ENCODE measurements around the gene ST6GALNAC1. TPM values are rescaled to one million over a fixed set of nuclear protein-coding genes. Genes with fewer than 3 reads are reported as not detected.

The ST6GALNAC1 gene
- total RNA-seq, 2 experiments from 2014 or later, result 1.8 to 2.5 TPM

DNA sequence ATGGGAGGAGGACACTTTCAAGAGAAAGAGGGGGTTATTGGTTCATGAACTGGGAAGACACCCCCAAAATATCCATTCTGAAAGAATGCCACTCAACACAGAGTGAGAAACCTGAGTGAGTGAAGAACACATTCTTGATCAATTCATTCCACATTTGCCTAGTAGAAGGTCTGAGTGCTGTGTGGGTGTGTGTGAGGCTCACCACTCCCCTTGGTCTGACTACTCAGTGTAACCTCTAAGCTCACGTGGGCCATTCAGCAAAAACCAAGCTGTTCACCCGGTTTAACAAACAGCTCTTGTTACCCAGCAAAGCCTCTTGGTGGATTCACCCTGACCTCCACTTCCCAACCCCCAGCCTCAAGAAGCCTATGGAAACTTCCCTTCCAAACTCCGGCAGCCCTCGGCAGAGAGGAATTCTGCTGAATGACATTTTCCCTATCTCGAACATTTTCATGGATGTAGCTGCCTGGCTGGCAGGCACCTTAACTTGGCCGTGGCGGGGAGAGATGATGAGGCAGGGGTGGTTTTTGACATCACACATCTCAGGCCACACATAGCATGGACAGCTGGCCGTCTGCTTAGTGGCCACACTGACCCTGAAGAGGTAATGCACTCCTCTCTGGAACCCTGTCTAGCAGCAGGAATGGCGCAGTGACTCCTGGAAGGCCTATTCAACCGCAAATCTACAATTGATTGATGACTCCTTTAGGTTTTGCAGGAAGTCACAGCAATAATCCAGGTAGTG lies 11.6 kb downstream of the ST6GALNAC1 start:
- Histone ChIP-seq H3K9me3 (ENCODE audit: control insufficient read depth in 1 of 2, insufficient read depth in 1 of 2, low read length in 2 of 2) (no peaks in the 10 kb centered on the region), H3K36me3 (ENCODE audit: insufficient read depth, low read length) (peaks cover 5% of the 10 kb centered on the region), H3K4me1 (ENCODE audit: insufficient read depth, low read length) (no peaks in the 10 kb centered on the region), H3K27ac (ENCODE audit: low read depth in 1 of 2, low read length in 2 of 2) (no peak overlapping the region), H3K4me3 (ENCODE audit: low read length) (no peak overlapping the region), H3K27me3 (ENCODE audit: control insufficient read depth in 1 of 2, insufficient read depth in 2 of 2, low read length in 2 of 2) (no peaks in the 10 kb centered on the region)
- DNase-seq (no peak), ATAC-seq (ENCODE audit: poor library complexity) (no peak)
- no peak overlapping the region for H3K4me3 Mint-ChIP-seq
- intact Hi-C loops (cut with DNase I, micrococcal nuclease), result no loop called here
- CTCF ChIA-PET, result no interaction called here
- POLR2A ChIA-PET, result no interaction called here
- no peaks in the 10 kb centered on the region for H3K9me3 Mint-ChIP-seq
- TF ChIP-seq, protein P1, sequence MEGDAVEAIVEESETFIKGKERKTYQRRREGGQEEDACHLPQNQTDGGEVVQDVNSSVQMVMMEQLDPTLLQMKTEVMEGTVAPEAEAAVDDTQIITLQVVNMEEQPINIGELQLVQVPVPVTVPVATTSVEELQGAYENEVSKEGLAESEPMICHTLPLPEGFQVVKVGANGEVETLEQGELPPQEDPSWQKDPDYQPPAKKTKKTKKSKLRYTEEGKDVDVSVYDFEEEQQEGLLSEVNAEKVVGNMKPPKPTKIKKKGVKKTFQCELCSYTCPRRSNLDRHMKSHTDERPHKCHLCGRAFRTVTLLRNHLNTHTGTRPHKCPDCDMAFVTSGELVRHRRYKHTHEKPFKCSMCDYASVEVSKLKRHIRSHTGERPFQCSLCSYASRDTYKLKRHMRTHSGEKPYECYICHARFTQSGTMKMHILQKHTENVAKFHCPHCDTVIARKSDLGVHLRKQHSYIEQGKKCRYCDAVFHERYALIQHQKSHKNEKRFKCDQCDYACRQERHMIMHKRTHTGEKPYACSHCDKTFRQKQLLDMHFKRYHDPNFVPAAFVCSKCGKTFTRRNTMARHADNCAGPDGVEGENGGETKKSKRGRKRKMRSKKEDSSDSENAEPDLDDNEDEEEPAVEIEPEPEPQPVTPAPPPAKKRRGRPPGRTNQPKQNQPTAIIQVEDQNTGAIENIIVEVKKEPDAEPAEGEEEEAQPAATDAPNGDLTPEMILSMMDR (IDR thresholded peaks at IDR 0.05), result no peak
- H3K27me3 Mint-ChIP-seq, result no peaks in the 10 kb centered on the region
- no peak overlapping the region for H3K27ac Mint-ChIP-seq
- H3K4me1 Mint-ChIP-seq (ENCODE audit: low read depth), result no peaks in the 10 kb centered on the region
- H3K36me3 Mint-ChIP-seq (ENCODE audit: low read depth), result no peaks in the 10 kb centered on the region

DNA sequence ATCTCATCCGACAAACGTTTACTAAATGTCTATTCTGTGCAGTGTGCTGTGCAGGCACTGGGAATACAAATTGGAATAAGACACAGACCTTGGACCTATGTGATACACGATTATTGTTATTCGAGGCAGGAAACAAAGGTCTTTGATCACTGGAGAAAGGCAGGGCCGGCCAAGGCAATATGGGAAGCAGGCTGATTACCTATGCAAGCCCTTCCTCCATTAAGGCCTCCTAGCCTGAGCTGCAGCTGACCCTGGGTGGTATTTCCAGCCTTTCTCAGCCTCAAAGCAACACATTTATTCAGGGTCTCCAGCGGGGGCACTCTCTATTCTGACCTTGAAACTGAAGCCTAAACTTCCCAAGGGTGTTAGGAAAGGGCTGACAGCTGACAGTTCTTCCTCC lies 13.4 kb downstream of the ST6GALNAC1 start:
- Mint-ChIP-seq H3K9me3 (no peaks in the 10 kb centered on the region), H3K27me3 (no peaks in the 10 kb centered on the region), H3K27ac (no peak overlapping the region), H3K4me3 (no peak overlapping the region), H3K36me3 (ENCODE audit: low read depth) (no peaks in the 10 kb centered on the region), H3K4me1 (ENCODE audit: low read depth) (no peaks in the 10 kb centered on the region)
- Histone ChIP-seq H3K27me3 (ENCODE audit: control insufficient read depth in 1 of 2, insufficient read depth in 2 of 2, low read length in 2 of 2) (no peaks in the 10 kb centered on the region), H3K4me3 (ENCODE audit: low read length) (no peak overlapping the region), H3K27ac (ENCODE audit: low read depth in 1 of 2, low read length in 2 of 2) (no peak overlapping the region), H3K36me3 (ENCODE audit: insufficient read depth, low read length) (peaks cover 8% of the 10 kb centered on the region), H3K4me1 (ENCODE audit: insufficient read depth, low read length) (no peaks in the 10 kb centered on the region), H3K9me3 (ENCODE audit: control insufficient read depth in 1 of 2, insufficient read depth in 1 of 2, low read length in 2 of 2) (no peaks in the 10 kb centered on the region)
- TF ChIP-seq, protein P1 (IDR thresholded peaks at IDR 0.05), result no peak
- DNase-seq, result no peak
- no peak for ATAC-seq (ENCODE audit: poor library complexity)
- ChIA-PET CTCF (interaction anchor here (0.6 kb wide), 1 partner anchor 701 kb away, joined by 3 read pairs; no protein-coding TSS in a partner anchor), POLR2A (no interaction called here)
- intact Hi-C loops (cut with DNase I, micrococcal nuclease), result no loop called here

DNA sequence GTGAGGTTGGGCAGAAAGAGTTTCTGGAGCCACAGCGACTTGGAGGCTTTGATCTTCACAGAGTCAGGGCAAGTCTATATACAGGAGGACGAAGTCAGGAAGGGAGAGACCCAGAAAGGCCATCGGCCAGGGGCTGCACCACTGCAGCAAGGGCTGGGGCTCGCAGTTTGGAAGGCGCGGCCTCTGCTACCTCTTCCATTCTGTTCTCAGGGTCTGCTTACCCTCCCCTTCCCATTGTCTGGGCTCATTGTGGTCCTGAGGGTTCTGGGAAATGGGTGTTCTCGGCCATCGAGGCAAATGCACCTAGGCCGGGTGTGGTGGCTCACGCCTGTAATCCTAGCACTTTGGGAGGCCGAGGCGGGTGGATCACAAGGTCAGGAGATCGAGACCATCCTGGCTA lies 16.0 kb downstream of the ST6GALNAC1 start:
- H3K4me3 ChIP-seq (ENCODE audit: low read length), result no peak overlapping the region
- Mint-ChIP-seq H3K27ac (no peak overlapping the region), H3K9me3 (no peaks in the 10 kb centered on the region), H3K4me3 (no peak overlapping the region), H3K27me3 (peaks cover 10% of the 10 kb centered on the region), H3K4me1 (ENCODE audit: low read depth) (peaks cover 5% of the 10 kb centered on the region), H3K36me3 (ENCODE audit: low read depth) (no peaks in the 10 kb centered on the region)
- POLR2A ChIA-PET, result no interaction called here
- CTCF ChIA-PET, result interaction anchor here (1.9 kb wide), 1 partner anchor 104 kb away, joined by 5 read pairs; no protein-coding TSS in a partner anchor
- H3K9me3 ChIP-seq (ENCODE audit: control insufficient read depth in 1 of 2, insufficient read depth in 1 of 2, low read length in 2 of 2), result no peaks in the 10 kb centered on the region
- H3K36me3 ChIP-seq (ENCODE audit: insufficient read depth, low read length), result peaks cover 8% of the 10 kb centered on the region
- intact Hi-C loops (cut with DNase I, micrococcal nuclease), result loop anchor here in 1 of 2 experiments (10.0 kb wide), 1 partner anchor 53 kb away; no protein-coding TSS in a partner anchor
- DNase-seq (no peak), ATAC-seq (ENCODE audit: poor library complexity) (no peak)
- peaks cover 5% of the 10 kb centered on the region for H3K4me1 ChIP-seq (ENCODE audit: insufficient read depth, low read length)
- no peak overlapping the region for H3K27ac ChIP-seq (ENCODE audit: low read depth in 1 of 2, low read length in 2 of 2)
- TF ChIP-seq, protein P1 (IDR thresholded peaks at IDR 0.05), result no peak
- no peaks in the 10 kb centered on the region for H3K27me3 ChIP-seq (ENCODE audit: control insufficient read depth in 1 of 2, insufficient read depth in 2 of 2, low read length in 2 of 2)

Measured in CD4-positive, alpha-beta T cell (primary cell).